ENCODE results near the gene SUGP1. TPM values are rescaled to one million over a fixed set of nuclear protein-coding genes. Genes with fewer than 3 reads are reported as not detected.

The SUGP1 gene
- total RNA-seq, 1 experiment from 2014 or later: 81.3 TPM

- ChIA-PET CTCF (interaction anchor here (1.3 to 1.4 kb wide), 2 partner anchors 26 to 111 kb away, joined by 3 read pairs; no protein-coding TSS in a partner anchor), POLR2A (no interaction called here)
- no peak for ATAC-seq
- no peak overlapping the region for H3K4me3 Mint-ChIP-seq
- TF ChIP-seq SP1 (CRISPR knock-in tag; conservative IDR thresholded peaks at IDR 0.05): no peak
- TF ChIP-seq E2F5 (CRISPR knock-in tag; IDR thresholded peaks at IDR 0.05): no peak
- no peak for TF ChIP-seq ESRRA (CRISPR knock-in tag; IDR thresholded peaks at IDR 0.05; ENCODE audit: borderline replicate concordance)
- TF ChIP-seq PREB (CRISPR knock-in tag; IDR thresholded peaks at IDR 0.05; ENCODE audit: borderline replicate concordance): no peak
- no peak for TF ChIP-seq CBFB (CRISPR knock-in tag; IDR thresholded peaks at IDR 0.05; ENCODE audit: low read depth)
- no peak for TF ChIP-seq TCF7 (CRISPR knock-in tag; IDR thresholded peaks at IDR 0.05; ENCODE audit: low read depth)
- no peak for TF ChIP-seq ZNF232 (CRISPR knock-in tag; IDR thresholded peaks at IDR 0.05)
- TF ChIP-seq E2F1 (CRISPR knock-in tag; IDR thresholded peaks at IDR 0.05): no peak
- no peak for TF ChIP-seq MYBL2 (CRISPR knock-in tag; IDR thresholded peaks at IDR 0.05)
- no peak for TF ChIP-seq NFE2L1 (CRISPR knock-in tag; IDR thresholded peaks at IDR 0.05)
- no peak for TF ChIP-seq ZNF416 (CRISPR knock-in tag; IDR thresholded peaks at IDR 0.05)
- TF ChIP-seq ZNF423 (CRISPR knock-in tag; IDR thresholded peaks at IDR 0.05): no peak
- TF ChIP-seq KAT7 (CRISPR knock-in tag; IDR thresholded peaks at IDR 0.05; ENCODE audit: borderline replicate concordance): no peak
- no peak for TF ChIP-seq ZSCAN18 (CRISPR knock-in tag; IDR thresholded peaks at IDR 0.05)
- no peak for TF ChIP-seq NFATC4 (CRISPR knock-in tag; IDR thresholded peaks at IDR 0.05)
- no peak for TF ChIP-seq CTCF (IDR thresholded peaks at IDR 0.05)
- TF ChIP-seq JAZF1 (CRISPR knock-in tag; IDR thresholded peaks at IDR 0.05): no peak
- TF ChIP-seq ZMAT4 (CRISPR knock-in tag; IDR thresholded peaks at IDR 0.05): no peak
- no peak for TF ChIP-seq FOXP4 (CRISPR knock-in tag; IDR thresholded peaks at IDR 0.05)
- TF ChIP-seq NR1H2 (CRISPR knock-in tag; IDR thresholded peaks at IDR 0.05): no peak
- peaks cover 40% of the 10 kb centered on the region for H3K27me3 Mint-ChIP-seq (ENCODE audit: low read depth)
- DNase-seq (ENCODE audit: low spot score): no peak
- peaks cover 26% of the 10 kb centered on the region for H3K9me3 Mint-ChIP-seq
- H3K4me1 Mint-ChIP-seq: no peaks in the 10 kb centered on the region
- H3K27ac Mint-ChIP-seq: no peak overlapping the region
- H3K36me3 Mint-ChIP-seq: peaks cover 4% of the 10 kb centered on the region
These were observed 88.0 kb downstream of the SUGP1 start for GRCh38 chr19:19232261-19232721.
